Measurements from ENCODE around the gene FAM181A.

- TF ChIP-seq, protein P1, sequence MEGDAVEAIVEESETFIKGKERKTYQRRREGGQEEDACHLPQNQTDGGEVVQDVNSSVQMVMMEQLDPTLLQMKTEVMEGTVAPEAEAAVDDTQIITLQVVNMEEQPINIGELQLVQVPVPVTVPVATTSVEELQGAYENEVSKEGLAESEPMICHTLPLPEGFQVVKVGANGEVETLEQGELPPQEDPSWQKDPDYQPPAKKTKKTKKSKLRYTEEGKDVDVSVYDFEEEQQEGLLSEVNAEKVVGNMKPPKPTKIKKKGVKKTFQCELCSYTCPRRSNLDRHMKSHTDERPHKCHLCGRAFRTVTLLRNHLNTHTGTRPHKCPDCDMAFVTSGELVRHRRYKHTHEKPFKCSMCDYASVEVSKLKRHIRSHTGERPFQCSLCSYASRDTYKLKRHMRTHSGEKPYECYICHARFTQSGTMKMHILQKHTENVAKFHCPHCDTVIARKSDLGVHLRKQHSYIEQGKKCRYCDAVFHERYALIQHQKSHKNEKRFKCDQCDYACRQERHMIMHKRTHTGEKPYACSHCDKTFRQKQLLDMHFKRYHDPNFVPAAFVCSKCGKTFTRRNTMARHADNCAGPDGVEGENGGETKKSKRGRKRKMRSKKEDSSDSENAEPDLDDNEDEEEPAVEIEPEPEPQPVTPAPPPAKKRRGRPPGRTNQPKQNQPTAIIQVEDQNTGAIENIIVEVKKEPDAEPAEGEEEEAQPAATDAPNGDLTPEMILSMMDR (IDR thresholded peaks at IDR 0.05) = no peak
- no peak for TF ChIP-seq POLR2A (IDR thresholded peaks at IDR 0.05)
- TF ChIP-seq EP300 (IDR thresholded peaks at IDR 0.05) = no peak
- no peak for TF ChIP-seq POLR2AphosphoS5 (IDR thresholded peaks at IDR 0.05)
Measured at GRCh38 chr14:93925374-93925895, 1.7 kb upstream of the FAM181A start.

Measured in sigmoid colon (tissue), 4 donors.